ACC112 (cell line): Measurements from ENCODE around the gene SLC38A1.
"Not testable (repeated sequence)": the region's sequence is repeated elsewhere in the genome, so short reads cannot be mapped to it uniquely, and the experiment has no call there.

ENCODE experiments used
- H2AFZ ChIP-seq: fragments of 200-600 bp; sonication (generic); one replicate; pipeline ENCODE4 v1.6.0; 2017; ENCODE audit warnings: antibody characterized with exemption, low read length; ENCODE audit not compliant: unreplicated experiment
- H3K27ac ChIP-seq: fragments of 200-600 bp; sonication (generic); 2 replicates; pipeline ENCODE4 v1.5.1; 2014; ENCODE audit warnings: low read depth, mild to moderate bottlenecking, antibody characterized with exemption, low read length, moderate library complexity
- H3K27me3 ChIP-seq: fragments of 200-600 bp; sonication (generic); 2 replicates; pipeline ENCODE4 v1.6.1; 2014; ENCODE audit warnings: mild to moderate bottlenecking, antibody characterized with exemption, low read length, moderate library complexity, mixed read lengths; ENCODE audit not compliant: insufficient read depth
- H3K36me3 ChIP-seq: fragments of 200-600 bp; sonication (generic); 2 replicates; pipeline ENCODE4 v1.6.1; 2016; ENCODE audit warnings: mild to moderate bottlenecking, antibody characterized with exemption, low read length, moderate library complexity, mixed read lengths; ENCODE audit not compliant: insufficient read depth
- H3K4me1 ChIP-seq: fragments of 200-600 bp; sonication (generic); one replicate; pipeline ENCODE4 v1.6.1; 2016; ENCODE audit warnings: low read length, mixed read lengths; ENCODE audit not compliant: insufficient read depth, unreplicated experiment, control insufficient read depth
- H3K4me3 ChIP-seq: fragments of 200-600 bp; sonication (generic); 2 replicates; pipeline ENCODE4 v1.5.1; 2014; ENCODE audit warnings: mild to moderate bottlenecking, low read depth, low read length
- H3K79me2 ChIP-seq: fragments of 200-600 bp; sonication (generic); one replicate; pipeline ENCODE4 v1.6.0; 2016; ENCODE audit warnings: low read length; ENCODE audit not compliant: control insufficient read depth, unreplicated experiment, insufficient read depth

Gene SLC38A1

GRCh38 chr12:46268583-46269428 is at the start of gene SLC38A1:
SLC38A1 (minus strand) TSS chr12:46269043; CDS start chr12:46239800, 29,243 bp downstream.
- peaks cover 30% of the 10 kb centered on the region for H3K4me1 ChIP-seq
- peak within 1 kb of the TSS; percentile 74 for H2AFZ ChIP-seq
- H3K27ac ChIP-seq = peak within 1 kb of the TSS; percentile 60
- H3K4me3 ChIP-seq = peak within 1 kb of the TSS; percentile 95
- H3K36me3 ChIP-seq = no peaks in the 10 kb centered on the region
- no peaks in the 10 kb centered on the region for H3K27me3 ChIP-seq
- H3K79me2 ChIP-seq = peaks cover 44% of the 10 kb centered on the region

GRCh38 chr12:46318037-46318436 is 49.2 kb upstream of the SLC38A1 start:
- Histone ChIP-seq H2AFZ (no peak overlapping the region), H3K36me3 (no peaks in the 10 kb centered on the region), H3K27ac (no peak overlapping the region), H3K79me2 (no peaks in the 10 kb centered on the region), H3K4me1 (peaks cover 5% of the 10 kb centered on the region), H3K27me3 (no peaks in the 10 kb centered on the region), H3K4me3 (no peak overlapping the region)

- no peaks in the 10 kb centered on the region for H3K27me3 ChIP-seq
- H3K27ac ChIP-seq = no peak overlapping the region
- no peaks in the 10 kb centered on the region for H3K79me2 ChIP-seq
- no peak overlapping the region for H2AFZ ChIP-seq
- no peaks in the 10 kb centered on the region for H3K36me3 ChIP-seq
- no peaks in the 10 kb centered on the region for H3K4me1 ChIP-seq
- H3K4me3 ChIP-seq = no peak overlapping the region
These were observed 35.2 kb upstream of the SLC38A1 start for GRCh38 chr12:46304070-46304469.

GRCh38 chr12:46303039-46303666 is 34.3 kb upstream of the SLC38A1 start:
- Histone ChIP-seq H2AFZ (peak overlapping the region; percentile 29), H3K27me3 (no peaks in the 10 kb centered on the region), H3K4me3 (no peak overlapping the region), H3K27ac (no peak overlapping the region), H3K36me3 (no peaks in the 10 kb centered on the region), H3K4me1 (no peaks in the 10 kb centered on the region), H3K79me2 (no peaks in the 10 kb centered on the region)

GRCh38 chr12:46300910-46301309 is 32.1 kb upstream of the SLC38A1 start:
- no peak overlapping the region for H3K27ac ChIP-seq
- H3K79me2 ChIP-seq = no peaks in the 10 kb centered on the region
- H3K4me1 ChIP-seq = no peaks in the 10 kb centered on the region
- no peak overlapping the region for H3K4me3 ChIP-seq
- no peak overlapping the region for H2AFZ ChIP-seq
- no peaks in the 10 kb centered on the region for H3K27me3 ChIP-seq
- H3K36me3 ChIP-seq = no peaks in the 10 kb centered on the region

GRCh38 chr12:46299851-46300250 is 31.0 kb upstream of the SLC38A1 start:
- Histone ChIP-seq H3K27ac (no peak overlapping the region), H2AFZ (no peak overlapping the region), H3K27me3 (no peaks in the 10 kb centered on the region), H3K4me1 (no peaks in the 10 kb centered on the region), H3K4me3 (no peak overlapping the region), H3K36me3 (no peaks in the 10 kb centered on the region), H3K79me2 (no peaks in the 10 kb centered on the region)

- no peaks in the 10 kb centered on the region for H3K27me3 ChIP-seq
- H3K4me3 ChIP-seq = no peak overlapping the region
- H3K36me3 ChIP-seq = no peaks in the 10 kb centered on the region
- H3K4me1 ChIP-seq = no peaks in the 10 kb centered on the region
- no peaks in the 10 kb centered on the region for H3K79me2 ChIP-seq
- no peak overlapping the region for H3K27ac ChIP-seq
- H2AFZ ChIP-seq = no peak overlapping the region
These were observed 29.4 kb upstream of the SLC38A1 start for GRCh38 chr12:46298261-46298660.

GRCh38 chr12:46296822-46297221 is 28.0 kb upstream of the SLC38A1 start:
- Histone ChIP-seq H3K4me3 (no peak overlapping the region), H3K36me3 (no peaks in the 10 kb centered on the region), H2AFZ (no peak overlapping the region), H3K4me1 (no peaks in the 10 kb centered on the region), H3K27me3 (no peaks in the 10 kb centered on the region), H3K27ac (no peak overlapping the region), H3K79me2 (no peaks in the 10 kb centered on the region)

GRCh38 chr12:46292754-46293402 is 24.0 kb upstream of the SLC38A1 start:
- Histone ChIP-seq H2AFZ (no peak overlapping the region), H3K27me3 (no peaks in the 10 kb centered on the region), H3K4me3 (no peak overlapping the region), H3K27ac (no peak overlapping the region), H3K79me2 (no peaks in the 10 kb centered on the region), H3K36me3 (no peaks in the 10 kb centered on the region), H3K4me1 (no peaks in the 10 kb centered on the region)

- not testable (repeated sequence) for H3K4me3 ChIP-seq, H3K4me1 ChIP-seq, H3K27ac ChIP-seq, H3K79me2 ChIP-seq, H3K36me3 ChIP-seq, H2AFZ ChIP-seq, H3K27me3 ChIP-seq
These were observed 23.1 kb upstream of the SLC38A1 start for GRCh38 chr12:46291953-46292352.
